HG03521 (cell line): ENCODE data around the gene STRN3.

Source experiments
- ATAC-seq: cut with Tn5 transposase; IDR thresholded peaks from one replicate; pipeline ENCODE4 v1.9.1; 2021; ENCODE audit warnings: mild to moderate bottlenecking, moderate library complexity; ENCODE audit not compliant: unreplicated experiment

The STRN3 gene

GRCh38 chr14:30874999-30875787 is 151.0 kb downstream of the STRN3 start:
- ATAC-seq, result peak; percentile 20

GRCh38 chr14:30874120-30874998 is 151.8 kb downstream of the STRN3 start, which contains the start of gene COCH:
Gene COCH (plus strand): TSS chr14:30874559. CDS start chr14:30874939, 380 bp downstream.
- peak; percentile 64 for ATAC-seq

- no peak for ATAC-seq
Observed at GRCh38 chr14:30873308-30874119, 152.7 kb downstream of the STRN3 start.

- ATAC-seq, result no peak
Observed at GRCh38 chr14:30872602-30873001, 153.6 kb downstream of the STRN3 start.

GRCh38 chr14:30869551-30870155 is 156.5 kb downstream of the STRN3 start:
- ATAC-seq, result no peak

- no peak for ATAC-seq
Observed at GRCh38 chr14:30868736-30869135, 157.4 kb downstream of the STRN3 start.

- ATAC-seq, result no peak
Observed at GRCh38 chr14:30864934-30865333, 161.2 kb downstream of the STRN3 start.

GRCh38 chr14:30861200-30861599 is 165.0 kb downstream of the STRN3 start:
- no peak for ATAC-seq

GRCh38 chr14:30855345-30856037 is 170.7 kb downstream of the STRN3 start:
- no peak for ATAC-seq

GRCh38 chr14:30854492-30854891 is 171.7 kb downstream of the STRN3 start:
- ATAC-seq, result no peak

- no peak for ATAC-seq
Observed at GRCh38 chr14:30853946-30854345, 172.2 kb downstream of the STRN3 start.

- ATAC-seq, result no peak
Observed at GRCh38 chr14:30849983-30850382, 176.2 kb downstream of the STRN3 start.

GRCh38 chr14:30849354-30849753 is 176.8 kb downstream of the STRN3 start:
- peak; percentile 92 for ATAC-seq

GRCh38 chr14:30848449-30849240 is 177.5 kb downstream of the STRN3 start:
- ATAC-seq, result no peak
